C4-2B (cell line): ENCODE measurements around the gene TNRC6B.
"Not testable (repeated sequence)": the region's sequence is repeated elsewhere in the genome, so short reads cannot be mapped to it uniquely, and the experiment has no call there.

Experiments
- H3K27ac ChIP-seq: fragments of 450-650 bp; 2 replicates; pipeline ENCODE4 v1.5.1; 2017
- ZFX ChIP-seq: fragments of 450-650 bp; IDR thresholded peaks from 2 replicates; pipeline ENCODE4 v1.6.1; 2017
- TF ChIP-seq, protein P1 (sequence below): fragments of 450-650 bp; conservative IDR thresholded peaks from 2 replicates; pipeline ENCODE4 v1.5.1; 2017; ENCODE audit warnings: mild to moderate bottlenecking

TNRC6B gene

DNA sequence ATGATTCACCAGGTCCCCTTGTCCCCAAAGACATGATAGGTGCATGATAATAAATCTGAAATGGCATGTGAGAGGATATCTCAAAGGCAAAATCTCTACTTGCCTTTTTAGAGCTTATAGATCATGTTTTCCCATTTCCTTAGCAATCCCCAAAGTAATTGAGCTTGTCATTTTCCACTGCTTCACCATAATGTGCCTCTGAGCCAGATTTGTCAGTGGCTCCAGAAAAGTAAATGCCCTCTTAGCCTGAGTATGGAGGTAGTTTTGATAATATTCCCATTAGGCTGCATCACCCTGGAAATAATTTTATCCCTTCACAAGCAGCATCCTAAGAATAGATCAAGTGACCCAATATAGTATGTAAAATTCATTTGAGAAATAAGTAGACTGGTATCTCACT lies 131.9 kb downstream of the TNRC6B start:
- H3K27ac ChIP-seq, result no peak overlapping the region
- TF ChIP-seq, protein P1, sequence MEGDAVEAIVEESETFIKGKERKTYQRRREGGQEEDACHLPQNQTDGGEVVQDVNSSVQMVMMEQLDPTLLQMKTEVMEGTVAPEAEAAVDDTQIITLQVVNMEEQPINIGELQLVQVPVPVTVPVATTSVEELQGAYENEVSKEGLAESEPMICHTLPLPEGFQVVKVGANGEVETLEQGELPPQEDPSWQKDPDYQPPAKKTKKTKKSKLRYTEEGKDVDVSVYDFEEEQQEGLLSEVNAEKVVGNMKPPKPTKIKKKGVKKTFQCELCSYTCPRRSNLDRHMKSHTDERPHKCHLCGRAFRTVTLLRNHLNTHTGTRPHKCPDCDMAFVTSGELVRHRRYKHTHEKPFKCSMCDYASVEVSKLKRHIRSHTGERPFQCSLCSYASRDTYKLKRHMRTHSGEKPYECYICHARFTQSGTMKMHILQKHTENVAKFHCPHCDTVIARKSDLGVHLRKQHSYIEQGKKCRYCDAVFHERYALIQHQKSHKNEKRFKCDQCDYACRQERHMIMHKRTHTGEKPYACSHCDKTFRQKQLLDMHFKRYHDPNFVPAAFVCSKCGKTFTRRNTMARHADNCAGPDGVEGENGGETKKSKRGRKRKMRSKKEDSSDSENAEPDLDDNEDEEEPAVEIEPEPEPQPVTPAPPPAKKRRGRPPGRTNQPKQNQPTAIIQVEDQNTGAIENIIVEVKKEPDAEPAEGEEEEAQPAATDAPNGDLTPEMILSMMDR, result no peak
- no peak for TF ChIP-seq ZFX

DNA sequence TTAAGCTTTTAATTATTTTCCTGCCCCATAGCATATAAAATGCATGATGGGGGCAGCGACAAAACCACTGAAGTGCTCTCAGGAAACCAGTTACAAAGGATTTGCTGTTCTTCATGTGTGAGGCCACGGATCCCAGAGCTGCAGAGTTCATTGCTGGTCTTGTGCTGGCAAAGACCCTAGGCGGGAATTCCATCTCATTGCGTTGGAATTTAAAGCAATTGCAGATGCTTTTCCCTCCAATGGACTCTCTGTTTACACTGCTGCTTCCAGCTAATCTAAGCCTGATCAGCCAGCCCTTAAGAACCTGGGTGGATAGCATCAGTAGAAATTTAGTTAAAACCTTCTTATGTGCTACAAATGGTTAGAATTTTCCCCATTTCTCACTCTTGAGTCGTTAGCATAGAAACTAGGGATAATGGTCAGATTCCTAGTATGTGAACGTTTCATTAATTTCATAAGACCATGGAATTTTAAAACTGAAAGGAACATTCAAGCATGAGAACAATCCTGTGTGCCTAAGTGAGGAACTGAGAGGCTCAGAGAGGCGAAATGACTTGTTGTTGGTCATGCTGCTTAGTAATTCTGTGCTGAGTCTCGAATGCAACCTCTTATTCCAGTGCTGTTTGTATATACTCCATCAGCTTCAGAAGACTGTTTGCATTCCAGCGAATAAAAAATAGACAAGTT lies 132.5 kb downstream of the TNRC6B start:
- no peak overlapping the region for H3K27ac ChIP-seq
- no peak for TF ChIP-seq ZFX
- TF ChIP-seq, protein P1, result no peak

DNA sequence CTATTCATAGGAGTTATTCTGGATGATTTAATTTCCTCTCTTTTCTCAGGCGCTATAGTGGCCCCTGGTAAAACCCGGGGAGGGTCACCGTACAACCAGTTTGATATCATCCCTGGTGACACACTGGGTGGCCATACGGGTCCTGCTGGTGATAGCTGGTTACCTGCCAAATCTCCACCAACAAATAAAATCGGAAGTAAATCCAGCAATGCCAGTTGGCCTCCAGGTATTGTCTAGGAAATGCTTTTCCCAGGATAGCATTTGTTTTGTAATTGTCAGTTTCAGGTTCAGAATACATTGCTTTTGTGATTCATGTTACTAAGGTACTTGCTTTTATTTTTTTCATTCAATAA lies 133.0 kb downstream of the TNRC6B start:
- no peak overlapping the region for H3K27ac ChIP-seq
- TF ChIP-seq, protein P1, result no peak
- TF ChIP-seq ZFX, result no peak

DNA sequence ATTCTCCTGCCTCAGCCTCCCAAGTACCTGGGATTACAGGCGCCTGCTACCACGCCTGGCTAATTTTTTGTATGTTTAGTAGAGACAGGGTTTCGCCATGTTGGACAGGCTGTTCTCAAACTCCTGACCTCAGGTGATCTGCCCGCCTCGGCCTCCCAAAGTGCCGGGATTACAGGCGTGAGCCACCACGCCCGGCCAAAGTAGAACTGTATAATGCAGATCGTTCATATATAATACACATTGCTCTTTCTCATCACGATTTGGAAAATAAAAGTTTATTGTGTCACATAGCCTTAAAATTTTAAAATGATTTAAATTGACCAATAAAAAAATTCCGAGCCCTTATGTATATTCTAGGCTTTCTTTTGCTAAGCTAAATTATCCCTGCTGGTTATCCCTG lies 133.9 kb downstream of the TNRC6B start:
- H3K27ac ChIP-seq, result not testable (repeated sequence)

DNA sequence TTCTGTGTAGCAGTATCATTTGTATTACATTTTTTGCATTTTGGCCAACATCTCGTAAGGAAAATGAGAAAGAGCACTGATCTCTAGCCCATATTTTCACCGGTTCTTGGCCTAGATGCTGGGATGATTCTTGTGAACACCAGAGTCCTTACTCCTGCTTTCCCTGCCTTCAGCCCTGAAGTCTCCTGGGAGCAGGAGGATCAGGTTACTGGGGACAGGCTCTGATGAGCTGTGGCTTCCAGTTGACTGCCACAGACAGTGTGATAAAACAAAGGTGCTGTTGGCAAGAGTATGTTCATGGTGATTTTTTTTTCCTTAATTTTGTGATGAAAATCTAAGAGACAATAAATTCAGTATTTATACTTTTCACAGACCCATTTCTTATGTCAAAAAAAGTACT lies 134.3 kb downstream of the TNRC6B start:
- TF ChIP-seq, protein P1, result no peak
- TF ChIP-seq ZFX, result no peak
- no peak overlapping the region for H3K27ac ChIP-seq

DNA sequence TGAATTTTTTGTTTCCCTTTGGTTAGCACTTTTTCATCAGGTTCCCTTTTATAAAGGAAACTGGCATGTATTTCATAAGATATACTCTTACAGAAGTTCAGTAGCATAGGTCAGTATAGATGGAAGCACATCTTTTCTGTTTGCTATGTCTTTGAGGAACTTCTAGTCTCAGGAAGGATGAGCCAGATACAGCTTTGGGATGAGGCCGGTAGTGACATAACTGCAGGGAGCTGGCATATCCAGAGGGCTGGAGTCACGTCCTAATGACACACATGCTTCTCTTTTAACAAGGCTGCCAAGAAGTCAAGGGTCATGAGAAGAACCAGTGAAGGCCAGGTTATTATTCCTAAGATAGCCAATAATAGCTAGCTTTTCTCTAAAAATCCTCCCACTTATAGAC lies 135.3 kb downstream of the TNRC6B start:
- TF ChIP-seq ZFX, result no peak
- TF ChIP-seq, protein P1, result no peak
- no peak overlapping the region for H3K27ac ChIP-seq

DNA sequence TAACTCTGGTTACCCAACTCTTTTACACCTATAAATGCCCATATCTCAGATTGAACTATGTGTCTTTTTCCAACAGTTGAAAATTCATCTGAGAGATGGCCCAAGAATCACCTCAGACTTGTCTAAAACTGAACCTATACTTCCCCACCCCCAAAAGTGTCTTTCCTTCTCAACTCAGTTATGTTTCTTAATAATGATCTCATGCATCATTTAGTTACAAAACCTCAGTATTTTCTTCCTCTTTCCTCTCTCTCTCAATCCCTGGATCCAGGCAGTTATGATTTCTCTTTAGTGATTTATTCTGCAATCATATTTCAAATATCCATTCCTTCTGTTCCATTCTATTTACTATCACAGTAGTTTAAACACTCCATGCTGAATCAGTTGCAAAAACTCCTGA lies 136.3 kb downstream of the TNRC6B start:
- TF ChIP-seq ZFX, result no peak
- TF ChIP-seq, protein P1, result no peak

DNA sequence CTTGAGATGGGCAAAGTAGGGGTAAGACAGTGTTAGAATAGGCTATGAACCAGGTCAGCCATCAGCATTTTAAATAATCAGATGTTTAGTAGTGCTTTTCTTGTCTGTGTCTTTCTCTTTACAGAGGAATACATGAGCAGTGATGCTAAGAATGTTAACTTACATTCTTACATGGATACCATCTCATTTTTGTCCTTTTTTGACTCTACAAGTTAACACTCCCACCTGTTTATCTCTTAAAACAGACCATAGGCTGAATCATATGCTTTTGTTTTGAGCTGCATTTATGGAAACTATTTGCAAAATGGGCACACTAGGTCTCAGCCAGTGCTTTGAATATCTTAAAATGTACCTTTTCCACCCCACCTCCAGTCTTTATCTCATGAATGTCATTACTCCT lies 143.0 kb downstream of the TNRC6B start:
- no peak overlapping the region for H3K27ac ChIP-seq

More for the DNA sequence above, 136.3 kb downstream of the TNRC6B start:
- H3K27ac ChIP-seq, result no peak overlapping the region

More for the DNA sequence above, 143.0 kb downstream of the TNRC6B start:
- TF ChIP-seq, protein P1, result no peak
- TF ChIP-seq ZFX, result no peak
